Fibroblast of lung (primary cell): ENCODE results near the gene BRD3. TPM values are rescaled to one million over a fixed set of nuclear protein-coding genes. Genes with fewer than 3 reads are reported as not detected.

Source experiments
- DNase-seq, 2 donors: peaks; one replicate each; pipeline versions ENCODE4 v3.0.0 to v3.0.0-alpha.2; 2010; ENCODE audit warnings: low read depth in 2 of 2
- H2AFZ ChIP-seq: 2 replicates; pipeline ENCODE4 v1.5.1; 2012; ENCODE audit warnings: low read length, control low read depth, inconsistent platforms
- H3K27ac ChIP-seq: 2 replicates; pipeline ENCODE4 v1.5.1; 2011; ENCODE audit warnings: low read length, control low read depth; ENCODE audit not compliant: insufficient read depth
- H3K27me3 ChIP-seq: 2 replicates; pipeline ENCODE4 v1.5.1; 2011; ENCODE audit warnings: mild to moderate bottlenecking, low read length; ENCODE audit not compliant: control insufficient read depth, insufficient read depth
- H3K36me3 ChIP-seq: 2 replicates; pipeline ENCODE4 v1.5.1; 2011; ENCODE audit warnings: low read length; ENCODE audit not compliant: control insufficient read depth, insufficient read depth
- H3K4me1 ChIP-seq: 2 replicates; pipeline ENCODE4 v1.5.1; 2011; ENCODE audit warnings: low read length; ENCODE audit not compliant: control insufficient read depth, insufficient read depth; ENCODE audit errors: extremely low read depth
- H3K4me2 ChIP-seq: 2 replicates; pipeline ENCODE4 v1.5.1; 2011; ENCODE audit warnings: low read length, control low read depth; ENCODE audit not compliant: insufficient read depth; ENCODE audit errors: extremely low read depth
- H3K4me3 ChIP-seq, 4 experiments: fragments of 200-600 bp in 1 of 4; sonication (generic) in 1 of 4; replicated peaks in 1 of 4; 2 replicates each; pipeline ENCODE4 v1.5.1; 2011 to 2016; ENCODE audit warnings: low read length in 4 of 4, low read depth in 3 of 4, mild to moderate bottlenecking in 3 of 4, control low read depth in 2 of 4, inconsistent platforms in 1 of 4, mixed read lengths in 1 of 4; ENCODE audit not compliant: insufficient read depth in 1 of 4; ENCODE audit errors: control extremely low read depth in 1 of 4
- H3K79me2 ChIP-seq: 2 replicates; pipeline ENCODE4 v1.5.1; 2012; ENCODE audit warnings: mild to moderate bottlenecking, low read length, inconsistent platforms; ENCODE audit not compliant: control insufficient read depth, insufficient read depth
- H3K9ac ChIP-seq: 2 replicates; pipeline ENCODE4 v1.5.1; 2011; ENCODE audit warnings: mild to moderate bottlenecking, low read length, control low read depth; ENCODE audit not compliant: insufficient read depth
- H3K9me3 ChIP-seq: 2 replicates; pipeline ENCODE4 v1.5.1; 2012; ENCODE audit warnings: low read depth, low read length; ENCODE audit not compliant: control insufficient read depth, insufficient read depth
- H4K20me1 ChIP-seq: 2 replicates; pipeline ENCODE4 v1.5.1; 2011; ENCODE audit warnings: low read length; ENCODE audit not compliant: control insufficient read depth, insufficient read depth; ENCODE audit errors: extremely low read depth
- CTCF ChIP-seq, 2 donors: IDR thresholded peaks in 1 of 2; conservative IDR thresholded peaks in 1 of 2; 1 replicate in 1 of 2; 2 replicates in 1 of 2; pipeline ENCODE4 v1.5.1; 2011 to 2012; ENCODE audit warnings: low read length in 2 of 2, control low read depth in 1 of 2, inconsistent platforms in 1 of 2, low read depth in 1 of 2, mild to moderate bottlenecking in 1 of 2
- EZH2 ChIP-seq: IDR thresholded peaks from 2 replicates; pipeline ENCODE4 v1.5.1; 2012; ENCODE audit warnings: low read length, control low read depth, mild to moderate bottlenecking; ENCODE audit errors: missing control alignments
- polyA plus RNA-seq, 2 donors: library from polyadenylated mRNA; depleted of rRNA in 1 of 2; stranded (reverse) in 1 of 2; unstranded in 1 of 2; fragments of >200 nt; gene quantifications; 2 replicates each; pipeline ENCODE4 v1.2.1, GENCODE V29; 2011 to 2012; ENCODE audit warnings: missing spikeins in 1 of 2
- total RNA-seq: library from RNA; depleted of rRNA; stranded (reverse); fragments of >200 nt; gene quantifications from 2 replicates; pipeline ENCODE4 v1.2.1, GENCODE V29; 2014

BRD3 gene
- total and polyA plus RNA-seq, 2 donors (not counting 1 experiment from before 2014, with no cell fraction given), result 7.6 to 10.4 TPM

GRCh38 chr9:134071149-134071548 lies 3.3 kb upstream of the BRD3 start:
- no peak for DNase-seq
- Histone ChIP-seq H3K4me1 (no peaks in the 10 kb centered on the region), H3K9ac (no peak overlapping the region), H3K79me2 (peaks cover 10% of the 10 kb centered on the region), H3K36me3 (no peaks in the 10 kb centered on the region), H4K20me1 (no peaks in the 10 kb centered on the region), H2AFZ (no peak overlapping the region), H3K27ac (no peak overlapping the region), H3K9me3 (no peaks in the 10 kb centered on the region), H3K4me3 (no peak overlapping the region), H3K27me3 (peaks cover 15% of the 10 kb centered on the region), H3K4me2 (no peak overlapping the region)
- TF ChIP-seq EZH2 (no peak), CTCF (conservative IDR thresholded peaks at IDR 0.05 in 1 of 2, IDR thresholded peaks at IDR 0.05 in 1 of 2; ENCODE audit: low read depth in 1 of 2, low read length in 2 of 2) (no peak)

- no peak for DNase-seq
- H3K9me3 ChIP-seq, result no peaks in the 10 kb centered on the region
Measured at GRCh38 chr9:134069480-134070399, 1.9 kb upstream of the BRD3 start.

More at GRCh38 chr9:134069480-134070399, 1.9 kb upstream of the BRD3 start:
- no peak overlapping the region for H3K9ac ChIP-seq
- no peaks in the 10 kb centered on the region for H4K20me1 ChIP-seq
- no peak overlapping the region for H3K27ac ChIP-seq
- peaks cover 22% of the 10 kb centered on the region for H3K79me2 ChIP-seq
- H3K36me3 ChIP-seq, result no peaks in the 10 kb centered on the region
- no peak overlapping the region for H2AFZ ChIP-seq
- H3K4me2 ChIP-seq, result no peak overlapping the region
- peaks cover 15% of the 10 kb centered on the region for H3K27me3 ChIP-seq
- TF ChIP-seq EZH2, result no peak
- TF ChIP-seq CTCF (conservative IDR thresholded peaks at IDR 0.05 in 1 of 2, IDR thresholded peaks at IDR 0.05 in 1 of 2; ENCODE audit: low read depth in 1 of 2, low read length in 2 of 2), result no peak
- no peak overlapping the region for H3K4me3 ChIP-seq
- H3K4me1 ChIP-seq, result peaks cover 2% of the 10 kb centered on the region
